HG02938 (cell line): ENCODE results near the gene DGUOK.
"Not testable (repeated sequence)": the region's sequence is repeated elsewhere in the genome, so short reads cannot be mapped to it uniquely, and the experiment has no call there.

ENCODE experiments used
- ATAC-seq: cut with Tn5 transposase; IDR thresholded peaks from one replicate; pipeline ENCODE4 v1.9.1; 2021; ENCODE audit warnings: mild to moderate bottlenecking, moderate library complexity; ENCODE audit not compliant: unreplicated experiment

The DGUOK gene

GRCh38 chr2:73919596-73920228, 7.0 kb upstream of the DGUOK start:
- no peak for ATAC-seq

GRCh38 chr2:73920577-73921545, 5.8 kb upstream of the DGUOK start:
- no peak for ATAC-seq

DNA sequence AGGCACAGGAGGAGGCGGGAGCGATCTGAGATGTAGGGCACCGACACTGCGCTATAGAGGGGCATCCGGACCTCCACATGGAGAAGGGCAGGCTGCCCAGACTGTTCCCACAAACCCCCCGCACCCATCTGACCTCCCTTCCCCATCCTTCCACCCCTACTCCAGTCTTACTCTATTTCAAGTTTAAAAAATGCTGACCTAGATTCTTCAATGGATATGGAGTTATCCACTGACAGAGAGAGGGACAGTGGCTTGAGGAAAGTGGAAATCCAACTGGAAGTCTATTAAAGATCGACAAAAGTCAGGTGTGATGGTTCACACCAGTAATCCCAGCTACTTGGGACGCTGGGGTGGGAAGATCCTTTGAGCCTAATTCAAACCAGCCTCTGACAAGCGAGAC, 5.1 kb upstream of the DGUOK start:
- ATAC-seq: no peak

- no peak for ATAC-seq
These were observed 4.0 kb upstream of the DGUOK start for GRCh38 chr2:73922681-73923080.

DNA sequence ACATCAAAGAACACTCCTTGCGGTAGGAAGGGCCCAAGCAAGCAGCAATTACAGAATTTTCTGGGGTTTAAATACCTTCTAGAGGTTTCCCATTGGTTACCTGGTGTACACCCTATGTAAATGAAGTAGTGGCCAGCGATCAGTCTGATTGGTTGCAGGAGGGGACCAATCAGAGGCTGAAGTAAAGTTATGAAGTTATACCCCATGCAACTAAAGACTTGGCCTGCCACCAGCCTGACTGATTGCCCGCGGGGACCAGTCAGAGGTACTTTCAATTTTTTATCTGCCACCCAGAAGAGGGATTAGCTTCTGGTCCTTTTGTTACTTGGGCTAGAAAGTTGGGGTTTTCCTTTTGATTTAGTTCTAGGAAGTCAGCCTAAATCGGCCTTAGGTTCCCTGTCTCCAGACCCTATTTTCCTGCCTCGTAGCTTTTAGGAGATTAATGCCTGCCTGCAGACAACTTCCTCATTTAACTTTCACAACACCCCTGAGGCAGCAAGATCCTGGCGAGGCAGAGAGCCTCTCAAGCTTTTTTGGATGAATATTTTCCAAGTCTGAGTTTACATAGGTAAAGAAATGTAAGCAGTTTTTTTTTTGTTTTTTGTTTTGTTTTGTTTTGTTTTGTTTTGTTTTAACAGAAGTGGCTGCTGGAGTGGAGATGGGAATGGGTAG, 1.5 kb upstream of the DGUOK start:
- no peak for ATAC-seq

- ATAC-seq: no peak
These were observed 707 bp upstream of the DGUOK start for GRCh38 chr2:73925853-73926492.

DNA sequence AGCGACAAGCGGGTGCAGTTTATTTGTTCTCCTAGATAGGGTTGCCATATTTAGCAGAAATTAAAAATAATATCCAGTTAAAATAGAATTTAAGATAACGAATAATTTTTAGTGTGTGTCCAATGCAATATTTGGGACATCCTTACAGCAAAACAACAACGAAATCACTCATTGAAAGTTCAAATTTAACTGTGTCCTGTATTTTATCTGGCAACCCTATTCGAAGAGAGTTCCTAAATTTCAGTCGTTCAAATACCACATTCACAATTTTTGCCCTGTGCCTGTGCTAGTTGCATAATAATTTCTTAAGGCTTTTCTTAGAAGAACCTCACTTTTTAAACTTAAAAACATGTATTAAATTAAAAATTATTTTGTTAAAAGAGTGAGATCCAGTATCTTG, 664 bp downstream of the DGUOK start:
- ATAC-seq: no peak

DNA sequence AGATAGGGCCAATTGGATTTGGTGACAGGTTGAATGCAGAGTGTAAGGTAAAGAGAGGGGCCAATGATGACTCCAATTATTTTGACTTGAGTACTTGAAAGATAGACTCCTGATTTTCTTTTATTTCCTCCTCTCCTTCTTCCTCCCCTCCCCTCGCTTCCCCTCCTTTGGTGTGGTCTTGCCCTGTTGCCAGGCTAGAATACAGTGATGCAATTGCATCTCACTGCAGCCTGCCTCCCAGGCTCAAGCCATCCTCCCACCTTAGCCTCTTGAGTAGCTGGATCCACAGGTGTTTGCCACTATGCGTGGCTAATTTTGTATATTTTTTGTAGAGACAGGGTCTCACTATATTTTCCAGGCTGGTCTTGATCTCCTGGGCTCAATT, 2.3 kb downstream of the DGUOK start:
- ATAC-seq: no peak

DNA sequence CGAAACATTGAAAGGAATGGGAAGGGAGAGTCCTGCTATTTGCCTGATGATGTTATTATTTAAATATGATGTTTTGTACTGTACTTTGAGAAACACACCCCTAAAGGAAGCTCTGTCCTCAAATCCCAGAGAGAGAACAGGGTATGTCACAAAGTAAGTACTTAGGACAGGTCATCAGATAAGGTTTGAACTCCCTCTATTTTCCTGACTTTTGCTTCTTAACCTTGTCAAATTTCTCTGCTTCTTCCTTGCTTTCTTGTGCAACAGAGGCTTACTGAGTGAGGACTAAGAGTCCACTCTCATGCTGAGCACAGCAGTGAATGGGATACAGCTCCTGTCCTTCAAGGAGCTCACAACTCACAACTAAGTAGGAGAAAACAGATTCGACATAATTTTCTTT, 3.7 kb downstream of the DGUOK start:
- no peak for ATAC-seq

- ATAC-seq: no peak
These were observed 5.1 kb downstream of the DGUOK start for GRCh38 chr2:73931531-73932500.

DNA sequence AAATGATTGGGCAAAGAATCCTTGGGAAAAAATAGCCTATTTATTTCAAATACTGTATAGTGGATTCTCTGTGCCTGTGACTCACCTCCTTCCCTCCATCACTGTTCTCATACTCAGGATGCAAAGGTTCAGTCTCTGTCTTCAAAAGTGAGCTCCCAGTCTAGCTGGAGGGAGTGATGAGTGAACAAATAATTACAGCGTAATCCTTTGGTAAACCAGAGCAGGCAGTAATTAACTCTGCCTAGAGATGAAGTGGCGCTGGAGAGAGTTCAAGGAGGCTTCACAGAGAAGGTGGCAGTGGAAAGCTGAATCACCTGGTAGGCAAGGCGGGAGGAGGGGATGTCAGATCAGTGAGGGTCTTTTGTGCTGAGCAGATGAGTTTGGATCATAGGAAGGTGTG, 6.5 kb downstream of the DGUOK start:
- ATAC-seq: no peak

DNA sequence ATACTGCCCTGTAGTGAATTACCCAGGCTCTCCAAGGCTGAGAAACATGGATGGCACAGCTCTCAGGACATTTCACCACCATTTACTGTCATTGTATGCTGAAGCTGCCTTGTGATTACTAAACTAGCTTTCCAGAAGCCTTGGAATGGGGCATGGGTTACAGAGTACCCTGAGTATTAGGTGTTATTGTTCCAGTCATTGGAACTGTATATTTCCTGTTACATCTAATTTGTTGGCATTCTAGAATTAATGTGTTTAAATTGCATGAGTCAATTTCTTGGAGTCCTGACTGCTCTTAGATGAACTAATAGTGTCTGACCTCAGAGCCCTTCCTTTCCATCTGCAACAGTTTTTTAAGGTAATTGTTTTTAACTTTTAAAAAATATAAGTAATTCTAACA, 9.0 kb downstream of the DGUOK start:
- no peak for ATAC-seq

DNA sequence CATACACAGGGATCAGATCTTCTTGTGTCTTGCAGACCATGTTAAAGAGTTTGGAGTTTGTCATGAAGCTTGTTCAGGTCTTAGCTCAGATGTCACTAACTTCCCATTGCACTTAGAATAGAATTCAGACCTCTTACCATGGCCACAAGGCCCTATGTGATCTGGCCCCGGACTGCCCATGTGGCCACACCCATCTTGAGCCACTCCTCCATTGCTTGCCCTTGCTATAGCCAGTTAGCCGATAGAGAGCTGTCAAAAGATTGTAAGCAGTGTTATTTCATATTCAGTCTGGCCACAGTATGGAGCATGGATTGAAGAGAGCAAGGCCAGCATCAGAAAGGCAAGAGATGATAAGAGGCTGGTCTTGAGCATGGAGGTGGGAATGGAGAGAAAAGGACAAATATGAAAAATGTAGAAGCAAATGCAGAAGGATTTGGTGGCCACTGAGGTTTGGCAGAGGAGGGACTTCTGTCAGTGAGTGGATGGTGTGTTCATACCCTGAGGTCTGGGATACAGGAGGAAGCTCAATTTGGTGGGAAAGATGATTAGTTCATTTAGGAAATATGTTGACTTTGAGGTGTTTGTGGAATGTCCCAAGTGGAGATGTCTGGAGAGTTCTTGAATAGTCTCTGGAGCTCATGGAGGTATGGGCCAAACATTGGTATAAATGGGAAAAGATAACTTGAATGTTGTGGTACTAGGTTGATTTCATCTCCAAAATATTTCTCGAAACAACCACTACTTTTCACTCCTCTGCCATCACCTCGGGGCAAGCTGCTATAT, 10.6 kb downstream of the DGUOK start:
- ATAC-seq: no peak

DNA sequence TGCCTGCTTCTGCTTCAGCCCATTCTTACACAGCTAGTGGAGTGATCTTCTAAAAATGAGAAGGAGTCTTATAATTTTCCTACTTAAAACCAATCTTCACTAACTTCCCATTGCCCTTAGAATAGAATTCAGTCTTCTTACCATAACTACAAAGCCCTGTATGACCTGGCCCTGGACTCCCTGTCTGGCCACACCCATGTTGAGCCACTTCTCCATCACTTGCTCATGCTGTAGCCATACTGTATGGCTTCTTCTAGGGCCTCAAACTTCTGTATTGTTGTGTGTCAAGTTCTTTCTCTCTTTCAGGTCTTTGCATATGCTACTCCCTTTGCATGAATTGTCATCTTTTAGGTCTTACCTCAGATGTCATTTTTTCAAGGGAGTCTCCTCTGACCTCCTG, 11.2 kb downstream of the DGUOK start:
- ATAC-seq: no peak

DNA sequence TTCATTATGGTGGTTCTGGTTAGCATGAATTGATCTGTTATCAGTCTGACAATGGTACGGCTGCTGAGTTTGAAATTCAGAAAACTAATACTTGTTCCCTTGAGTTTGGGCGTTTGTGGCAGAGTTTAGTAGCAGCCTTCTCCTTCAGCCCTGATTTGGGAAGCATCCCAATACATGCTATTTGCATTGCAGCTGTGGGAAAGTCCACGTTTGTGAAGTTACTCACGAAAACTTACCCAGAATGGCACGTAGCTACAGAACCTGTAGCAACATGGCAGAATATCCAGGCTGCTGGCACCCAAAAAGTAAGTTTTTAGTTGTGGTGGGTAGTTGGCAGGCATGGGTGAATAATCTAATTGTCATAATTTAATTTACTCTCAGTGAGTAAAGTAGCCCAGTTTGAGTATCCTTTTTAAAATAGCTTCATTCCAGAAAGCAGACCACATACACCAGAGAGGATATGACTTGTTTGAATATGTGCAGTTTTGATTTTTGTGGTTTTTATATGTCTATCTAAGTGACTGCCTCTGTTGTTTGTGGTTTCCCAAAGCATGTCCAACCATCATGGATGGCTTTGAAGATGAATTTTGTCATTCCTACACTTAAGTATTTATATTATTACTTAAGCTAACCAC, 12.2 kb downstream of the DGUOK start:
- ATAC-seq: no peak

GRCh38 chr2:73939419-73939818, 12.7 kb downstream of the DGUOK start:
- ATAC-seq: no peak

DNA sequence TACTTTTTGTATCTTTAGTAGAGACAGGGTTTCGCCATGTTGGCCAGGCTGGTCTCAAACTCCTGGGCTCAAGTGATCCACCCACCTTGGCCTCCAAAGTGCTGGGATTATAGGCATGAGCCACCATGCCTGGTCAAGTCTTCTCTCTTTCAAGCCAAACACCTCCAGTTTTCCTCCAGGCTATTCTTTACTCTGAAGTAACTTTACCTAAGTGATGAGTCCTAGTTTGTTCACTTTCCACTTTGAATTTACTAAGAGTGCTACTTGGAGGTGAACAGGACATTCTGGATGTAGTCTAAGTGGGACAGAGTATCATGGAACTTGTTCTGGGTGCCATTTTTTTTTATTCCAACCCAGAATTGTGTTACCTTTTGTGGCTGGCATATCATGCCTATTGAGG, 13.4 kb downstream of the DGUOK start:
- not testable (repeated sequence) for ATAC-seq

DNA sequence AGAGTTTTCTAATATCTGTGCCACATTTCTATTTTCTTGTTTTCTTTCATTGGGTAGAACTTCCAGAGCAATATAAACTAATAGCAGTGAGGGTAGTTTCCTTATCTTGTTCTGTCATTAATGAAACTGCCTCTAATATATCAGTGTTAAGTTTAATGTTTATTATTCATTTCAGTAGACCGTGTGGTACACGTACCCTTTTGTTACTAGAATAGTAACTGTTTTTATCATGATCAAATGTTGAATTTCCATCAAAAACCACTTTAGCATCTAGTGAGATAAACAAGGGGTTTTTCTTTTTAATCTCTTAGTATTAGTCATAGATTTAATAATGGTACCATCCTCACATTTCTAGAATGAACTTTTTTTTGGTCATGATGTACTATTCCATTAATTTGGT, 16.0 kb downstream of the DGUOK start:
- ATAC-seq: no peak

DNA sequence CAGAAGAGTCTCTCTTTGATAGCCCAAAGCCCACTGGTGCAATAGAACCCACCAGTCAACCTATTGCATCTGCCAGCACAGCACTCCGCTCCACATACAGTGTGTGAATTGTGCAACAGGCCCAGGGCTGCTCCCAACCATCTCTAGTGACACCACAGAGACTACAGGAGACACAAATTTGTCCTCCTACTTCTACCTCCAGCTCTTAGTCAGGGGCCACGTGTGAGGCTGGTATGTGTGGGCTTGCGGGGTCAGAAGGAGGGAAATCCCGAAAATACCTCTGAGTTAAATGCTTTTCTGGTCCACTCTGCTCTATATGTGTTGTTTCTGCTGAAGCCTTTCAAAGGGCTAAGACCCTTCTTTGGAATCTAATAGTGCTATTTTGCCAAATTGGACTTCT, 18.0 kb downstream of the DGUOK start:
- ATAC-seq: no peak
